Measurements from ENCODE around the gene PEX10. TPM values are rescaled to one million over a fixed set of nuclear protein-coding genes. Genes with fewer than 3 reads are reported as not detected.

The PEX10 gene
- 14.7 to 24.3 TPM (median 22.4 TPM) in 5 replicates for total RNA-seq (2022; extraction: Qiagen RNA extraction; ENCODE audit: low read depth)

GRCh38 chr1:2412395-2412772, at the start of gene PEX10:
Gene PEX10, minus strand, starts transcription at chr1:2412564. Its CDS starts 62 bp downstream, at chr1:2412502.

DNA sequence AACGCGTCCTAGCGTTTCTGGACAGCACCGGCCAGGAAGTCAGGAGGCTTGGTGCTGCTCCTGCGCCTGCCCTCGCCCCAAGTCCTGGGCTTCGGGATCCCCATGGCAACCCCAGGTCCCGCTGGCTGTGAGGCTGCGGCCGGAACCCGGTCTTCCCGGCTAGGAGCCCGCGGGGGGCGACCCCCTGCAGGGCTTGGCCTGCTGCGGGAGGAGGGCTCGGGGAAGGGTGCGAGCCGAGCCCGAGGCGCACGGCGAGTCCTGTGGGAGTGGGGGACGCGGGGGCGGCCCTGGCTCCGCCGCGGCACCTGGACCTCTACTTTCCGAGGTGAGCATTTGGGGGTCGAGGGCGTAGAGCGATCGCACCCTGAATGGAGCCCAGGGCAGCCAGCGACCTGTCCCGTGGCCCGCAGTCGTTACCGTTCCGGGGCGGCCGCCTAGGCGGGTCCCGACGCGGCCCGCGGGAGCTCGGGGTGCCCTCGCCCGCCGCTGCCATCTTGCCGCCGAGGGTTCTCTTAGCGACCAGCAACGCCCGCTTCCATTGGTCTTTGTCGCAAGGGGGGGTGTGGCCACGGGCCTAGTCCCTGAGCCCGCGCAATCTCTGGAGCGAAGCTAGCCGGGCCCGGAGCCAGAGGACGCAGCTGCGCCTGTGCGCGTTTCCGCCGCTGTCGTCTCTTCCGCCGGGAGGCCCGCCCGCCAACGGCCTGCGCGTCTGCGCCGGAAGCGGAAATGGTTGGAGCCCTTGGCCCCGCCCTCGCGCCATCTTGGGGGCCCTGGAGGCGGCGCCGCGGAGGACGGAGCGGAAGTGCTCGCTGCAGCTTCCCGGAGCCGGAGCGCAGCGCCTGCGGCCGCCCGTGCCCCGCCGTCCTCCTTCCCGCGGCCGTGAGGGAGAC, 21.1 kb downstream of the PEX10 start, which contains the start of the genes MORN1 and RER1:
Gene MORN1, minus strand, starts transcription at position 514 of the 890 bp plus-strand sequence. Its CDS starts 21 bp downstream, at position 493.
Gene RER1, plus strand, starts transcription at position 801 of the 890 bp plus-strand sequence. CDS start 3,950 bp downstream, outside the sequence.

Other genes starting within 250 kb of the PEX10 start
- 27.3 to 65.5 TPM (median 52.8 TPM) in 5 replicates for gene FAAP20, start 217.8 kb downstream of the PEX10 start, total RNA-seq (2022; extraction: Qiagen RNA extraction; ENCODE audit: low read depth)
- gene SKI, start 184.2 kb downstream of the PEX10 start, total RNA-seq (2022; extraction: Qiagen RNA extraction; ENCODE audit: low read depth), result 16.8 to 27.1 TPM (median 25.8 TPM) in 5 replicates
- 5.3 to 9.2 TPM (median 6.6 TPM) in 5 replicates for gene MORN1, start 21.0 kb downstream of the PEX10 start, total RNA-seq (2022; extraction: Qiagen RNA extraction; ENCODE audit: low read depth)
- 109 to 128 TPM (median 121 TPM) in 5 replicates for gene RER1, start 20.7 kb downstream of the PEX10 start, total RNA-seq (2022; extraction: Qiagen RNA extraction; ENCODE audit: low read depth)
- 0.23 to 0.48 TPM (median 0.25 TPM) in 5 replicates for gene PLCH2, start 63.7 kb upstream of the PEX10 start, total RNA-seq (2022; extraction: Qiagen RNA extraction; ENCODE audit: low read depth)
- 8.7 to 14.4 TPM (median 10.6 TPM) in 5 replicates for gene PANK4, start 114.0 kb upstream of the PEX10 start, total RNA-seq (2022; extraction: Qiagen RNA extraction; ENCODE audit: low read depth)
- not detected in 5 replicates for gene HES5, start 117.7 kb upstream of the PEX10 start, total RNA-seq (2022; extraction: Qiagen RNA extraction; ENCODE audit: low read depth)
- 0.21 to 0.67 TPM (median 0.30 TPM) in 4 of 5 replicates, not detected in the other for gene TNFRSF14, start 143.8 kb upstream of the PEX10 start, total RNA-seq (2022; extraction: Qiagen RNA extraction; ENCODE audit: low read depth)
- 14.5 to 24.7 TPM (median 23.3 TPM) in 5 replicates for gene PRXL2B, start 174.2 kb upstream of the PEX10 start, total RNA-seq (2022; extraction: Qiagen RNA extraction; ENCODE audit: low read depth)
- gene MMEL1, start 220.5 kb upstream of the PEX10 start, total RNA-seq (2022; extraction: Qiagen RNA extraction; ENCODE audit: low read depth), result not detected in 5 replicates

Measured in A549 treated with ZK216348 at 1 μM for 4 hours (cell line).